NCI-H345 treated with DMSO at 0.1 percent for 48 hours (cell line): ENCODE results near the gene LIPC.

Experiments used
- DNase-seq: peaks from one replicate; lab custom pipeline; 2025; ENCODE audit not compliant: unreplicated experiment; lab: John Stamatoyannopoulos, UW

Gene LIPC

GRCh38 chr15:58532126-58532525 is 100.3 kb downstream of the LIPC start:
- DNase-seq, result no peak

GRCh38 chr15:58534556-58534955 is 102.8 kb downstream of the LIPC start:
- no peak for DNase-seq

- DNase-seq, result no peak
Measured at GRCh38 chr15:58535337-58535736, 103.5 kb downstream of the LIPC start.

- DNase-seq, result no peak
Measured at GRCh38 chr15:58535894-58536293, 104.1 kb downstream of the LIPC start.

- no peak for DNase-seq
Measured at GRCh38 chr15:58536414-58536813, 104.6 kb downstream of the LIPC start.

GRCh38 chr15:58537033-58537432 is 105.2 kb downstream of the LIPC start:
- no peak for DNase-seq

GRCh38 chr15:58538225-58538727 is 106.5 kb downstream of the LIPC start:
- no peak for DNase-seq

- no peak for DNase-seq
Measured at GRCh38 chr15:58538901-58539300, 107.1 kb downstream of the LIPC start.

- DNase-seq, result no peak
Measured at GRCh38 chr15:58539548-58539947, 107.8 kb downstream of the LIPC start.

- no peak for DNase-seq
Measured at GRCh38 chr15:58541410-58542087, 109.8 kb downstream of the LIPC start.

GRCh38 chr15:58543664-58544335 is 112.0 kb downstream of the LIPC start:
- DNase-seq, result no peak

- no peak for DNase-seq
Measured at GRCh38 chr15:58544756-58545155, 113.0 kb downstream of the LIPC start.

GRCh38 chr15:58545307-58546065 is 113.7 kb downstream of the LIPC start:
- DNase-seq, result no peak

GRCh38 chr15:58546066-58546591 is 114.3 kb downstream of the LIPC start:
- DNase-seq, result no peak

GRCh38 chr15:58546635-58547627 is 115.1 kb downstream of the LIPC start:
- no peak for DNase-seq

- no peak for DNase-seq
Measured at GRCh38 chr15:58547628-58548307, 116.0 kb downstream of the LIPC start.

GRCh38 chr15:58548308-58549012 is 116.7 kb downstream of the LIPC start:
- DNase-seq, result no peak

GRCh38 chr15:58549013-58549784 is 117.4 kb downstream of the LIPC start:
- no peak for DNase-seq

GRCh38 chr15:58549785-58550074 is 117.9 kb downstream of the LIPC start:
- no peak for DNase-seq
